Esophagus squamous epithelium (tissue), 5 donors: Measurements from ENCODE around the gene HECTD4. TPM values are rescaled to one million over a fixed set of nuclear protein-coding genes. Genes with fewer than 3 reads are reported as not detected.

Experiments
- DNase-seq: peaks from one replicate; lab custom pipeline; 2025; lab: John Stamatoyannopoulos, UW
- H3K27ac ChIP-seq, 4 donors: fragments of 200-600 bp; sonication (generic); one replicate each; pipeline ENCODE4 v1.5.1; 2016 to 2019; ENCODE audit warnings: mild to moderate bottlenecking in 1 of 4
- H3K27me3 ChIP-seq, 4 donors: fragments of 200-600 bp; sonication (generic); 1 replicate in 3 of 4; 2 replicates in 1 of 4; pipeline versions ENCODE4 v1.5.1 to v1.6.0; 2017 to 2021; ENCODE audit warnings: antibody characterized with exemption in 1 of 4
- H3K36me3 ChIP-seq, 3 donors: fragments of 200-600 bp; sonication (generic); one replicate each; pipeline ENCODE4 v1.5.1; 2016 to 2019
- H3K4me1 ChIP-seq, 3 donors: fragments of 200-600 bp; sonication (generic); one replicate each; pipeline ENCODE4 v1.5.1; 2017 to 2019
- H3K4me3 ChIP-seq, 4 donors: fragments of 200-600 bp; sonication (generic); 1 replicate in 3 of 4; 2 replicates in 1 of 4; pipeline ENCODE4 v1.5.1; 2016 to 2019; ENCODE audit warnings: mild to moderate bottlenecking in 2 of 4, moderate library complexity in 1 of 4
- H3K9me3 ChIP-seq, 3 donors: fragments of 200-600 bp; sonication (generic); one replicate each; pipeline ENCODE4 v1.5.1; 2016 to 2019
- CTCF ChIP-seq, 6 experiments: fragments of 450-650 bp in 4 of 6; fragments of 200-600 bp in 2 of 6; sonication (generic) in 2 of 6; IDR thresholded peaks; one replicate each; pipeline ENCODE4 v1.5.1; 2016 to 2019; ENCODE audit warnings: antibody characterized with exemption in 6 of 6, mild to moderate bottlenecking in 4 of 6, moderate library complexity in 4 of 6
- POLR2A ChIP-seq, 4 donors: fragments of 450-650 bp; IDR thresholded peaks; one replicate each; pipeline ENCODE4 v1.6.1; 2017; ENCODE audit warnings: antibody characterized with exemption in 4 of 4, mild to moderate bottlenecking in 4 of 4, moderate library complexity in 3 of 4
- WGBS, 2 donors: methylation state at CpG; one replicate each; pipeline ENCODE4 v1.1.5; 2018; 5-methylcytosine and 5-hydroxymethylcytosine counted together
- intact Hi-C: fragments of 100-400 bp; cut with DNase I; formaldehyde crosslinking; loops from one replicate; pipeline ENCODE4 v1.15.0; 2022
- total RNA-seq, 4 donors: library from RNA; depleted of rRNA; stranded (reverse); fragments of >200 nt; gene quantifications; one replicate each; pipeline ENCODE4 v1.1.0, GENCODE V29; 2016
- donor health status: DM: yes; HTN: yes; CAD: no.

HECTD4 gene
- total RNA-seq, 4 donors from 2014 or later = 15.4 to 53.4 (median 33.4) TPM

- no peak for DNase-seq
- Histone ChIP-seq H3K9me3 (peaks cover 0 to 7% (median 2%) of the 10 kb centered on the region in 3 donors), H3K27ac (peak overlapping the region in 3 of 4 donors; percentile 11 to 72 (median 58)), H3K4me1 (peaks cover 0 to 31% (median 7%) of the 10 kb centered on the region in 3 donors), H3K4me3 (no peak overlapping the region), H3K27me3 (no peaks in the 10 kb centered on the region), H3K36me3 (peaks cover 0 to 18% (median 0%) of the 10 kb centered on the region in 3 donors)
- TF ChIP-seq POLR2A (IDR thresholded peaks at IDR 0.05) (no peak), CTCF (IDR thresholded peaks at IDR 0.05) (no peak)
- intact Hi-C loops = no loop called here
- 33 to 44% methylated on average over 2 of the region's 2 CpGs for WGBS, 2 donors
Measured at GRCh38 chr12:112283546-112283945, 98.7 kb downstream of the HECTD4 start.

GRCh38 chr12:112282920-112283319 is 99.3 kb downstream of the HECTD4 start:
- no peaks in the 10 kb centered on the region for H3K27me3 ChIP-seq
- peak overlapping the region in 3 of 4 donors; percentile 11 to 72 (median 58) for H3K27ac ChIP-seq
- H3K4me1 ChIP-seq = peaks cover 0 to 31% (median 7%) of the 10 kb centered on the region in 3 donors
- TF ChIP-seq CTCF (IDR thresholded peaks at IDR 0.05) = no peak
- no peak for TF ChIP-seq POLR2A (IDR thresholded peaks at IDR 0.05)
- H3K4me3 ChIP-seq = no peak overlapping the region
- no peak for DNase-seq
- peaks cover 0 to under 1% (median 0%) of the 10 kb centered on the region in 3 donors for H3K9me3 ChIP-seq
- intact Hi-C loops = no loop called here
- WGBS, 2 donors = 32 to 63% methylated on average over 8 of the region's 8 CpGs
- H3K36me3 ChIP-seq = peaks cover 0 to 18% (median 0%) of the 10 kb centered on the region in 3 donors

GRCh38 chr12:112275836-112276235 is 106.4 kb downstream of the HECTD4 start:
- Histone ChIP-seq H3K4me1 (no peaks in the 10 kb centered on the region), H3K27me3 (no peaks in the 10 kb centered on the region), H3K27ac (no peak overlapping the region), H3K36me3 (peaks cover 0 to 61% (median 3%) of the 10 kb centered on the region in 3 donors), H3K4me3 (no peak overlapping the region), H3K9me3 (no peaks in the 10 kb centered on the region)
- DNase-seq = no peak
- intact Hi-C loops = no loop called here
- TF ChIP-seq POLR2A (IDR thresholded peaks at IDR 0.05) = no peak
- no peak for TF ChIP-seq CTCF (IDR thresholded peaks at IDR 0.05)
- WGBS, 2 donors = 91 to 97% methylated on average over 3 of the region's 3 CpGs

- WGBS, 2 donors = 93% methylated on average over 2 of the region's 2 CpGs
- no peaks in the 10 kb centered on the region for H3K4me1 ChIP-seq
- H3K36me3 ChIP-seq = peaks cover 0 to 68% (median 8%) of the 10 kb centered on the region in 3 donors
- H3K27ac ChIP-seq = no peak overlapping the region
- TF ChIP-seq CTCF (IDR thresholded peaks at IDR 0.05) = no peak
- no peak for TF ChIP-seq POLR2A (IDR thresholded peaks at IDR 0.05)
- H3K9me3 ChIP-seq = no peaks in the 10 kb centered on the region
- H3K4me3 ChIP-seq = no peak overlapping the region
- intact Hi-C loops = no loop called here
- no peak for DNase-seq
- no peaks in the 10 kb centered on the region for H3K27me3 ChIP-seq
Measured at GRCh38 chr12:112275207-112275606, 107.0 kb downstream of the HECTD4 start.

GRCh38 chr12:112270673-112271072 is 111.6 kb downstream of the HECTD4 start:
- intact Hi-C loops = no loop called here
- no peak overlapping the region for H3K27ac ChIP-seq
- no peaks in the 10 kb centered on the region for H3K27me3 ChIP-seq
- peaks cover 3 to 91% (median 20%) of the 10 kb centered on the region in 3 donors for H3K36me3 ChIP-seq
- no peak overlapping the region for H3K4me3 ChIP-seq
- DNase-seq = no peak
- TF ChIP-seq POLR2A (IDR thresholded peaks at IDR 0.05) (no peak), CTCF (IDR thresholded peaks at IDR 0.05) (no peak)
- H3K4me1 ChIP-seq = no peaks in the 10 kb centered on the region
- 25 to 33% methylated on average over 1 of the region's 1 CpG for WGBS, 2 donors
- H3K9me3 ChIP-seq = no peaks in the 10 kb centered on the region
